Type B pancreatic cell (in vitro differentiated cells): ENCODE measurements around the gene LIN52. TPM values are rescaled to one million over a fixed set of nuclear protein-coding genes. Genes with fewer than 3 reads are reported as not detected.

Source experiments
- DNase-seq: peaks from one replicate; pipeline ENCODE4 v3.0.0; 2021; ENCODE audit warnings: mixed read lengths; ENCODE audit not compliant: unreplicated experiment; ENCODE audit errors: extremely low spot score
- H3K27ac Mint-ChIP-seq: 2 replicates; pipeline ENCODE4 v1.8.0; 2021; ENCODE audit warnings: mild to moderate bottlenecking, mixed read lengths
- H3K27me3 Mint-ChIP-seq: 2 replicates; pipeline ENCODE4 v1.8.0; 2021; ENCODE audit warnings: mixed read lengths
- H3K36me3 Mint-ChIP-seq: 2 replicates; pipeline ENCODE4 v1.8.0; 2021; ENCODE audit warnings: mixed read lengths
- H3K4me1 Mint-ChIP-seq: one replicate; pipeline ENCODE4 v1.8.0; 2021; ENCODE audit warnings: mixed read lengths; ENCODE audit not compliant: unreplicated experiment
- H3K4me3 Mint-ChIP-seq: 2 replicates; pipeline ENCODE4 v1.8.0; 2021; ENCODE audit warnings: mild to moderate bottlenecking, mixed read lengths
- H3K9me3 Mint-ChIP-seq: 2 replicates; pipeline ENCODE4 v1.8.0; 2021; ENCODE audit warnings: mixed read lengths
- CTCF ChIP-seq: fragments of 200-600 bp; sonication (generic); conservative IDR thresholded peaks from 2 replicates; pipeline ENCODE4 v1.5.0; 2021; ENCODE audit warnings: antibody characterized with exemption, mild to moderate bottlenecking
- total RNA-seq: library from RNA; stranded (reverse); gene quantifications from 2 replicates; pipeline ENCODE4 v1.2.1, GENCODE V29; 2021; ENCODE audit warnings: low replicate concordance

LIN52 gene
- total RNA-seq, 1 donor from 2014 or later: 15.1 TPM

GRCh38 chr14:74194506-74195274 is 109.9 kb downstream of the LIN52 start:
- Mint-ChIP-seq H3K27ac (no peak overlapping the region), H3K27me3 (no peaks in the 10 kb centered on the region), H3K9me3 (no peaks in the 10 kb centered on the region), H3K36me3 (no peaks in the 10 kb centered on the region), H3K4me3 (no peak overlapping the region), H3K4me1 (peaks cover 8% of the 10 kb centered on the region)
- TF ChIP-seq CTCF: no peak
- no peak for DNase-seq

- Mint-ChIP-seq H3K9me3 (no peaks in the 10 kb centered on the region), H3K27me3 (no peaks in the 10 kb centered on the region), H3K27ac (no peak overlapping the region), H3K4me1 (peaks cover 8% of the 10 kb centered on the region), H3K4me3 (no peak overlapping the region), H3K36me3 (no peaks in the 10 kb centered on the region)
- no peak for TF ChIP-seq CTCF
- no peak for DNase-seq
These were observed 110.9 kb downstream of the LIN52 start for GRCh38 chr14:74195623-74196022.

GRCh38 chr14:74198441-74199234 is 113.9 kb downstream of the LIN52 start:
- DNase-seq: no peak
- no peak overlapping the region for H3K4me3 Mint-ChIP-seq
- no peaks in the 10 kb centered on the region for H3K9me3 Mint-ChIP-seq
- H3K36me3 Mint-ChIP-seq: peaks cover 7% of the 10 kb centered on the region
- H3K27ac Mint-ChIP-seq: no peak overlapping the region
- TF ChIP-seq CTCF: no peak
- peaks cover 4% of the 10 kb centered on the region for H3K4me1 Mint-ChIP-seq
- no peaks in the 10 kb centered on the region for H3K27me3 Mint-ChIP-seq

GRCh38 chr14:74202113-74202512 is 117.4 kb downstream of the LIN52 start:
- no peaks in the 10 kb centered on the region for H3K9me3 Mint-ChIP-seq
- peaks cover 5% of the 10 kb centered on the region for H3K4me1 Mint-ChIP-seq
- peaks cover 7% of the 10 kb centered on the region for H3K36me3 Mint-ChIP-seq
- TF ChIP-seq CTCF: no peak
- H3K27ac Mint-ChIP-seq: no peak overlapping the region
- no peaks in the 10 kb centered on the region for H3K27me3 Mint-ChIP-seq
- H3K4me3 Mint-ChIP-seq: no peak overlapping the region
- no peak for DNase-seq

GRCh38 chr14:74203639-74204038 is 118.9 kb downstream of the LIN52 start:
- peaks cover 3% of the 10 kb centered on the region for H3K27me3 Mint-ChIP-seq
- H3K9me3 Mint-ChIP-seq: no peaks in the 10 kb centered on the region

More at GRCh38 chr14:74203639-74204038, 118.9 kb downstream of the LIN52 start:
- DNase-seq: no peak
- H3K4me1 Mint-ChIP-seq: peaks cover 7% of the 10 kb centered on the region
- H3K36me3 Mint-ChIP-seq: peaks cover 7% of the 10 kb centered on the region
- no peak overlapping the region for H3K4me3 Mint-ChIP-seq
- TF ChIP-seq CTCF: no peak
- H3K27ac Mint-ChIP-seq: no peak overlapping the region
